ENCODE data around the gene ELF1. TPM values are rescaled to one million over a fixed set of nuclear protein-coding genes. Genes with fewer than 3 reads are reported as not detected.

ELF1 gene
- total RNA-seq, 3 donors from 2014 or later (not counting 1 experiment from before 2014, with no cell fraction given), result 174 to 216 (median 193) TPM

- H3K9me3 ChIP-seq (ENCODE audit: control insufficient read depth, insufficient read depth, low read length), result no peaks in the 10 kb centered on the region
- no peak overlapping the region for H3K4me3 ChIP-seq (ENCODE audit: low read length)
- peaks cover 32% of the 10 kb centered on the region for H3K4me1 ChIP-seq (ENCODE audit: control insufficient read depth, insufficient read depth, low read length)
- H3K27ac ChIP-seq (ENCODE audit: low read length), result peak overlapping the region; percentile 34
- intact Hi-C loops (cut with micrococcal nuclease), result no loop called here
- WGBS (ENCODE audit: insufficient coverage), result 17% methylated on average over 4 of the region's 6 CpGs
- TF ChIP-seq CTCF (IDR thresholded peaks at IDR 0.05), result no peak
- peak in 2 of 3 donors; percentile 27 to 59 for ATAC-seq
- H3K27me3 Mint-ChIP-seq (ENCODE audit: low read depth in 2 of 2), result no peaks in the 10 kb centered on the region
- peaks cover 13% of the 10 kb centered on the region for H3K36me3 ChIP-seq (ENCODE audit: control insufficient read depth, insufficient read depth, low read length)
- DNase-seq, result peak in 1 of 2 donors; percentile 34
- H3K36me3 Mint-ChIP-seq, result no peaks in the 10 kb centered on the region
- H3K4me3 Mint-ChIP-seq, result peak overlapping the region; percentile 72
- no peaks in the 10 kb centered on the region for H3K27me3 ChIP-seq (ENCODE audit: control insufficient read depth, insufficient read depth, low read length)
- H3K27ac Mint-ChIP-seq, result peak overlapping the region; percentile 84 to 88
- H3K4me1 Mint-ChIP-seq, result peaks cover 56 to 57% of the 10 kb centered on the region in 2 donors
- H3K9me3 Mint-ChIP-seq, result no peaks in the 10 kb centered on the region
Observed at GRCh38 chr13:41006978-41007743, 12.0 kb downstream of the ELF1 start.

- TF ChIP-seq CTCF (IDR thresholded peaks at IDR 0.05), result no peak
- no peaks in the 10 kb centered on the region for H3K9me3 ChIP-seq (ENCODE audit: control insufficient read depth, insufficient read depth, low read length)
- peak in 1 of 2 donors; percentile 28 for DNase-seq
- Mint-ChIP-seq H3K9me3 (no peaks in the 10 kb centered on the region), H3K4me3 (peak overlapping the region; percentile 73), H3K27me3 (ENCODE audit: low read depth in 2 of 2) (no peaks in the 10 kb centered on the region), H3K27ac (peak overlapping the region; percentile 88 to 93), H3K4me1 (peaks cover 59 to 62% of the 10 kb centered on the region in 2 donors), H3K36me3 (no peaks in the 10 kb centered on the region)
- H3K36me3 ChIP-seq (ENCODE audit: control insufficient read depth, insufficient read depth, low read length), result peaks cover 4% of the 10 kb centered on the region
- intact Hi-C loops (cut with micrococcal nuclease), result no loop called here
- H3K27ac ChIP-seq (ENCODE audit: low read length), result peak overlapping the region; percentile 73
- H3K4me3 ChIP-seq (ENCODE audit: low read length), result no peak overlapping the region
- no peak for ATAC-seq
- 10% methylated on average over 2 of the region's 3 CpGs for WGBS (ENCODE audit: insufficient coverage)
- peaks cover 25% of the 10 kb centered on the region for H3K4me1 ChIP-seq (ENCODE audit: control insufficient read depth, insufficient read depth, low read length)
- H3K27me3 ChIP-seq (ENCODE audit: control insufficient read depth, insufficient read depth, low read length), result no peaks in the 10 kb centered on the region
Observed at GRCh38 chr13:41006306-41006705, 12.8 kb downstream of the ELF1 start.

GRCh38 chr13:41005704-41006103, 13.4 kb downstream of the ELF1 start:
- Mint-ChIP-seq H3K27ac (peak overlapping the region; percentile 88 to 93), H3K27me3 (ENCODE audit: low read depth in 2 of 2) (no peaks in the 10 kb centered on the region), H3K36me3 (no peaks in the 10 kb centered on the region), H3K4me3 (peak overlapping the region; percentile 73), H3K9me3 (no peaks in the 10 kb centered on the region), H3K4me1 (peaks cover 57 to 65% of the 10 kb centered on the region in 2 donors)
- DNase-seq (no peak), ATAC-seq (no peak)
- Histone ChIP-seq H3K9me3 (ENCODE audit: control insufficient read depth, insufficient read depth, low read length) (no peaks in the 10 kb centered on the region), H3K4me1 (ENCODE audit: control insufficient read depth, insufficient read depth, low read length) (peaks cover 23% of the 10 kb centered on the region), H3K27me3 (ENCODE audit: control insufficient read depth, insufficient read depth, low read length) (no peaks in the 10 kb centered on the region), H3K36me3 (ENCODE audit: control insufficient read depth, insufficient read depth, low read length) (peaks cover 2% of the 10 kb centered on the region), H3K4me3 (ENCODE audit: low read length) (no peak overlapping the region), H3K27ac (ENCODE audit: low read length) (peak overlapping the region; percentile 73)
- TF ChIP-seq CTCF (IDR thresholded peaks at IDR 0.05), result no peak
- intact Hi-C loops (cut with micrococcal nuclease), result loop anchor here (2.0 kb wide), 2 partner anchors 13 to 21 kb away; partner anchors contain the start of gene ELF1

Measured in natural killer cell (primary cell).